ENCODE results near the gene SUV39H1.

Gene SUV39H1

GRCh38 chrX:48754238-48754637, 57.7 kb downstream of the SUV39H1 start:
- in situ Hi-C loops (cut with HindIII; ENCODE audit: low sequenced_read_pairs) = no loop called here

All from DLD1 (cell line).